ENCODE results near the gene ARHGAP24. TPM values are rescaled to one million over a fixed set of nuclear protein-coding genes. Genes with fewer than 3 reads are reported as not detected.

ARHGAP24 gene
- total and polyA plus RNA-seq, 2 donors (not counting 3 experiments of a cell fraction or from before 2014, with no cell fraction given), result 52.1 to 79.4 TPM

GRCh38 chr4:85744950-85745349 is 270.0 kb downstream of the ARHGAP24 start:
- Histone ChIP-seq H3K4me2 (ENCODE audit: insufficient read depth, low read length) (no peak overlapping the region), H3K79me2 (ENCODE audit: control insufficient read depth, insufficient read depth, low read length) (no peaks in the 10 kb centered on the region), H3K9ac (replicated peaks; ENCODE audit: extremely low read depth, insufficient read depth, low read length) (no peak overlapping the region), H3K27ac (ENCODE audit: insufficient read depth, low read depth, low read length) (no peak overlapping the region), H2AFZ (ENCODE audit: low read depth, low read length) (no peak overlapping the region), H4K20me1 (replicated peaks; ENCODE audit: control insufficient read depth, extremely low read depth, insufficient read depth, low read length) (no peaks in the 10 kb centered on the region), H3K36me3 (ENCODE audit: control insufficient read depth in 2 of 2, extremely low read depth in 1 of 2, insufficient read depth in 2 of 2, low read length in 2 of 2) (no peaks in the 10 kb centered on the region), H3K9me3 (replicated peaks; ENCODE audit: control insufficient read depth, insufficient read depth, low read length) (no peaks in the 10 kb centered on the region), H3K4me3 (replicated peaks in 1 of 3; ENCODE audit: insufficient read depth in 1 of 3, low read depth in 1 of 3, low read length in 3 of 3) (no peak overlapping the region), H3K27me3 (ENCODE audit: control insufficient read depth in 2 of 2, insufficient read depth in 2 of 2, low read length in 2 of 2) (no peaks in the 10 kb centered on the region), H3K9me1 (replicated peaks; ENCODE audit: control insufficient read depth, extremely low read depth, insufficient read depth, low read length) (no peaks in the 10 kb centered on the region), H3K4me1 (ENCODE audit: control insufficient read depth, extremely low read depth, insufficient read depth, low read length) (peaks cover 9% of the 10 kb centered on the region)
- FAIRE-seq (no peak), DNase-seq (ENCODE audit: low read depth, low spot score) (no peak)
- ChIA-PET CTCF (interaction anchor here (3.3 to 6.5 kb wide), 3 partner anchors 225 to 661 kb away, joined by 9 to 93 read pairs (median 93); no protein-coding TSS in a partner anchor), POLR2A (no interaction called here)
- TF ChIP-seq EZH2 (IDR thresholded peaks at IDR 0.05; ENCODE audit: borderline replicate concordance, low read depth, low read length, severe bottlenecking) (no peak), MYC (IDR thresholded peaks at IDR 0.05; ENCODE audit: low read depth, low read length) (no peak), CTCF (IDR thresholded peaks at IDR 0.05; ENCODE audit: extremely low read depth in 1 of 2, insufficient read depth in 1 of 2, low read depth in 1 of 2, low read length in 2 of 2) (no peak), POLR2A (IDR thresholded peaks at IDR 0.05; ENCODE audit: low read depth, low read length) (no peak), JUN (IDR thresholded peaks at IDR 0.05; ENCODE audit: borderline replicate concordance, insufficient read depth, insufficient read length, low read depth) (no peak), GATA2 (IDR thresholded peaks at IDR 0.05; ENCODE audit: insufficient read depth, insufficient read length, low read depth, low read length) (no peak), FOS (IDR thresholded peaks at IDR 0.05; ENCODE audit: borderline replicate concordance, insufficient read depth, low read length) (no peak), MAX (IDR thresholded peaks at IDR 0.05; ENCODE audit: insufficient read depth, insufficient read length) (no peak), POLR2AphosphoS5 (IDR thresholded peaks at IDR 0.05; ENCODE audit: insufficient read depth, low read depth, low read length) (no peak)
- BruUV-seq (replicated peaks), result no TSS peak
- dilution Hi-C loops (cut with MboI; ENCODE audit: extremely low pct_ligation_motif_present, low sequenced_read_pairs), result no loop called here
- intact Hi-C loops (cut with micrococcal nuclease), result loop anchor here (5.0 kb wide), 1 partner anchor 268 kb away; the partner anchor contains the start of gene ARHGAP24

All from endothelial cell of umbilical vein (primary cell).